Measurements from ENCODE around the gene SYNJ1. TPM values are rescaled to one million over a fixed set of nuclear protein-coding genes. Genes with fewer than 3 reads are reported as not detected.

Gene SYNJ1
- total and polyA plus RNA-seq, 2 experiments from 2014 or later, result 1.4 to 4.2 TPM

DNA sequence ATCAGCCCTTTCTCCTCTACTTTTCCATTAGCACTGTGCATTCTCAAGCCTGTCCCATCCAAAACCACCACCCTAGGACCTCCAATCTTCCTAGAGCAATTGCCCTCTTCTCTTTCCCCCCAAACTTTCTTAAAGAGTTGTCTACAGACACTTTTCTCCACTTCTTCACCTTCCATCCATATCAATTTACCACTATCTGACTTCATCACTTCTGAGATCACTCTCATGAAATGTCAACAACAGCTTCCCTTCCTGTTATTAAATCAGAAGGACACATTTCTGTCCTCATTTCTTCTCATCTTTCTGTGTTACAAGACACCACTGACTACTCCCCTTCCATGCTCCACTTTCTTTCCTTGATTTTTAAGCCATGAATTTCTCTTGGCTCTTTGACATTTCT lies 79.6 kb downstream of the SYNJ1 start:
- Mint-ChIP-seq H3K27ac (no peak overlapping the region), H3K36me3 (ENCODE audit: low read depth) (no peaks in the 10 kb centered on the region), H3K27me3 (ENCODE audit: insufficient read depth, low read depth, poor library complexity) (peaks cover 2% of the 10 kb centered on the region), H3K9me3 (no peaks in the 10 kb centered on the region), H3K4me3 (no peak overlapping the region), H3K4me1 (peaks cover 17% of the 10 kb centered on the region)
- Histone ChIP-seq H3K4me1 (ENCODE audit: insufficient read depth) (peaks cover 20% of the 10 kb centered on the region), H3K79me2 (replicated peaks; ENCODE audit: insufficient read depth) (no peaks in the 10 kb centered on the region), H2AFZ (no peak overlapping the region), H4K20me1 (replicated peaks; ENCODE audit: insufficient read depth) (no peaks in the 10 kb centered on the region), H3K4me2 (no peak overlapping the region), H3K9me2 (ENCODE audit: insufficient read depth) (no peaks in the 10 kb centered on the region), H3K27me3 (ENCODE audit: insufficient read depth) (no peaks in the 10 kb centered on the region), H3K36me3 (ENCODE audit: insufficient read depth) (no peaks in the 10 kb centered on the region), H3F3A (replicated peaks; ENCODE audit: low read depth) (no peaks in the 10 kb centered on the region), H3K27ac (ENCODE audit: low read depth) (no peak overlapping the region), H3K4me3 (no peak overlapping the region)
- no peak for ATAC-seq
- DNase-seq (ENCODE audit: low spot score), result no peak
- TF ChIP-seq STAT1 (IDR thresholded peaks at IDR 0.05; ENCODE audit: unreplicated experiment), result no peak
- no peak for TF ChIP-seq ZNF114 (CRISPR knock-in tag; IDR thresholded peaks at IDR 0.05)
- no peak for TF ChIP-seq NANOG (IDR thresholded peaks at IDR 0.05; ENCODE audit: borderline replicate concordance)
- TF ChIP-seq JUNB (IDR thresholded peaks at IDR 0.05; ENCODE audit: unreplicated experiment), result no peak
- no peak for TF ChIP-seq ETS1 (IDR thresholded peaks at IDR 0.05)
- no peak for TF ChIP-seq EZH2phosphoT487 (IDR thresholded peaks at IDR 0.05; ENCODE audit: unreplicated experiment)

- peak overlapping the region; percentile 50 for H3K4me3 ChIP-seq
- Mint-ChIP-seq H3K27ac (no peak overlapping the region), H3K4me3 (peak overlapping the region; percentile 75), H3K36me3 (ENCODE audit: low read depth) (no peaks in the 10 kb centered on the region), H3K9me3 (no peaks in the 10 kb centered on the region), H3K4me1 (peaks cover 23% of the 10 kb centered on the region), H3K27me3 (ENCODE audit: insufficient read depth, low read depth, poor library complexity) (peaks cover 2% of the 10 kb centered on the region)
- H3K36me3 ChIP-seq (ENCODE audit: insufficient read depth), result no peaks in the 10 kb centered on the region
- no peaks in the 10 kb centered on the region for H3K79me2 ChIP-seq (replicated peaks; ENCODE audit: insufficient read depth)
- no peaks in the 10 kb centered on the region for H3K9me2 ChIP-seq (ENCODE audit: insufficient read depth)
- H3K27me3 ChIP-seq (ENCODE audit: insufficient read depth), result no peaks in the 10 kb centered on the region
- H2AFZ ChIP-seq, result peak overlapping the region; percentile 48; the same call in 1 of the 2 replicates
- peak overlapping the region; percentile 76 for H3K4me2 ChIP-seq
- H3K4me1 ChIP-seq (ENCODE audit: insufficient read depth), result peaks cover 21% of the 10 kb centered on the region
- no peak overlapping the region for H3K27ac ChIP-seq (ENCODE audit: low read depth)
- ATAC-seq (peak; percentile 97), DNase-seq (ENCODE audit: low spot score) (peak; percentile 76)
- H3F3A ChIP-seq (replicated peaks; ENCODE audit: low read depth), result no peaks in the 10 kb centered on the region
- H4K20me1 ChIP-seq (replicated peaks; ENCODE audit: insufficient read depth), result no peaks in the 10 kb centered on the region
- TF ChIP-seq ETS1 (IDR thresholded peaks at IDR 0.05) (no peak), ZNF114 (CRISPR knock-in tag; IDR thresholded peaks at IDR 0.05) (no peak), CREB1 (CRISPR knock-in tag; IDR thresholded peaks at IDR 0.05; ENCODE audit: low read depth) (no peak)
- TF ChIP-seq, protein P1, sequence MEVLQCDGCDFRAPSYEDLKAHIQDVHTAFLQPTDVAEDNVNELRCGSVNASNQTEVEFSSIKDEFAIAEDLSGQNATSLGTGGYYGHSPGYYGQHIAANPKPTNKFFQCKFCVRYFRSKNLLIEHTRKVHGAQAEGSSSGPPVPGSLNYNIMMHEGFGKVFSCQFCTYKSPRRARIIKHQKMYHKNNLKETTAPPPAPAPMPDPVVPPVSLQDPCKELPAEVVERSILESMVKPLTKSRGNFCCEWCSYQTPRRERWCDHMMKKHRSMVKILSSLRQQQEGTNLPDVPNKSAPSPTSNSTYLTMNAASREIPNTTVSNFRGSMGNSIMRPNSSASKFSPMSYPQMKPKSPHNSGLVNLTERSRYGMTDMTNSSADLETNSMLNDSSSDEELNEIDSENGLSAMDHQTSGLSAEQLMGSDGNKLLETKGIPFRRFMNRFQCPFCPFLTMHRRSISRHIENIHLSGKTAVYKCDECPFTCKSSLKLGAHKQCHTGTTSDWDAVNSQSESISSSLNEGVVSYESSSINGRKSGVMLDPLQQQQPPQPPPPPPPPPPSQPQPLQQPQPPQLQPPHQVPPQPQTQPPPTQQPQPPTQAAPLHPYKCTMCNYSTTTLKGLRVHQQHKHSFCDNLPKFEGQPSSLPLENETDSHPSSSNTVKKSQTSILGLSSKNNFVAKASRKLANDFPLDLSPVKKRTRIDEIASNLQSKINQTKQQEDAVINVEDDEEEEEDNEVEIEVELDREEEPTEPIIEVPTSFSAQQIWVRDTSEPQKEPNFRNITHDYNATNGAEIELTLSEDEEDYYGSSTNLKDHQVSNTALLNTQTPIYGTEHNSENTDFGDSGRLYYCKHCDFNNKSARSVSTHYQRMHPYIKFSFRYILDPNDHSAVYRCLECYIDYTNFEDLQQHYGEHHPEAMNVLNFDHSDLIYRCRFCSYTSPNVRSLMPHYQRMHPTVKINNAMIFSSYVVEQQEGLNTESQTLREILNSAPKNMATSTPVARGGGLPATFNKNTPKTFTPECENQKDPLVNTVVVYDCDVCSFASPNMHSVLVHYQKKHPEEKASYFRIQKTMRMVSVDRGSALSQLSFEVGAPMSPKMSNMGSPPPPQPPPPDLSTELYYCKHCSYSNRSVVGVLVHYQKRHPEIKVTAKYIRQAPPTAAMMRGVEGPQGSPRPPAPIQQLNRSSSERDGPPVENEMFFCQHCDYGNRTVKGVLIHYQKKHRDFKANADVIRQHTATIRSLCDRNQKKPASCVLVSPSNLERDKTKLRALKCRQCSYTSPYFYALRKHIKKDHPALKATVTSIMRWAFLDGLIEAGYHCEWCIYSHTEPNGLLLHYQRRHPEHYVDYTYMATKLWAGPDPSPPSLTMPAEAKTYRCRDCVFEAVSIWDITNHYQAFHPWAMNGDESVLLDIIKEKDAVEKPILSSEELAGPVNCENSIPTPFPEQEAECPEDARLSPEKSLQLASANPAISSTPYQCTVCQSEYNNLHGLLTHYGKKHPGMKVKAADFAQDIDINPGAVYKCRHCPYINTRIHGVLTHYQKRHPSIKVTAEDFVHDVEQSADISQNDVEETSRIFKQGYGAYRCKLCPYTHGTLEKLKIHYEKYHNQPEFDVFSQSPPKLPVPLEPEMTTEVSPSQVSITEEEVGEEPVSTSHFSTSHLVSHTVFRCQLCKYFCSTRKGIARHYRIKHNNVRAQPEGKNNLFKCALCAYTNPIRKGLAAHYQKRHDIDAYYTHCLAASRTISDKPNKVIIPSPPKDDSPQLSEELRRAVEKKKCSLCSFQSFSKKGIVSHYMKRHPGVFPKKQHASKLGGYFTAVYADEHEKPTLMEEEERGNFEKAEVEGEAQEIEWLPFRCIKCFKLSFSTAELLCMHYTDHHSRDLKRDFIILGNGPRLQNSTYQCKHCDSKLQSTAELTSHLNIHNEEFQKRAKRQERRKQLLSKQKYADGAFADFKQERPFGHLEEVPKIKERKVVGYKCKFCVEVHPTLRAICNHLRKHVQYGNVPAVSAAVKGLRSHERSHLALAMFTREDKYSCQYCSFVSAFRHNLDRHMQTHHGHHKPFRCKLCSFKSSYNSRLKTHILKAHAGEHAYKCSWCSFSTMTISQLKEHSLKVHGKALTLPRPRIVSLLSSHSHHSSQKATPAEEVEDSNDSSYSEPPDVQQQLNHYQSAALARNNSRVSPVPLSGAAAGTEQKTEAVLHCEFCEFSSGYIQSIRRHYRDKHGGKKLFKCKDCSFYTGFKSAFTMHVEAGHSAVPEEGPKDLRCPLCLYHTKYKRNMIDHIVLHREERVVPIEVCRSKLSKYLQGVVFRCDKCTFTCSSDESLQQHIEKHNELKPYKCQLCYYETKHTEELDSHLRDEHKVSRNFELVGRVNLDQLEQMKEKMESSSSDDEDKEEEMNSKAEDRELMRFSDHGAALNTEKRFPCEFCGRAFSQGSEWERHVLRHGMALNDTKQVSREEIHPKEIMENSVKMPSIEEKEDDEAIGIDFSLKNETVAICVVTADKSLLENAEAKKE (CRISPR knock-in tag; IDR thresholded peaks at IDR 0.05), result no peak
Observed at GRCh38 chr21:32645261-32646182, 82.3 kb downstream of the SYNJ1 start.
